ENCODE measurements around the gene HPS3. TPM values are rescaled to one million over a fixed set of nuclear protein-coding genes. Genes with fewer than 3 reads are reported as not detected.
"Not testable (repeated sequence)": the region's sequence is repeated elsewhere in the genome, so short reads cannot be mapped to it uniquely, and the experiment has no call there.

Gene HPS3
- total RNA-seq, 2 experiments from 2014 or later: 14.0 to 17.5 TPM

DNA sequence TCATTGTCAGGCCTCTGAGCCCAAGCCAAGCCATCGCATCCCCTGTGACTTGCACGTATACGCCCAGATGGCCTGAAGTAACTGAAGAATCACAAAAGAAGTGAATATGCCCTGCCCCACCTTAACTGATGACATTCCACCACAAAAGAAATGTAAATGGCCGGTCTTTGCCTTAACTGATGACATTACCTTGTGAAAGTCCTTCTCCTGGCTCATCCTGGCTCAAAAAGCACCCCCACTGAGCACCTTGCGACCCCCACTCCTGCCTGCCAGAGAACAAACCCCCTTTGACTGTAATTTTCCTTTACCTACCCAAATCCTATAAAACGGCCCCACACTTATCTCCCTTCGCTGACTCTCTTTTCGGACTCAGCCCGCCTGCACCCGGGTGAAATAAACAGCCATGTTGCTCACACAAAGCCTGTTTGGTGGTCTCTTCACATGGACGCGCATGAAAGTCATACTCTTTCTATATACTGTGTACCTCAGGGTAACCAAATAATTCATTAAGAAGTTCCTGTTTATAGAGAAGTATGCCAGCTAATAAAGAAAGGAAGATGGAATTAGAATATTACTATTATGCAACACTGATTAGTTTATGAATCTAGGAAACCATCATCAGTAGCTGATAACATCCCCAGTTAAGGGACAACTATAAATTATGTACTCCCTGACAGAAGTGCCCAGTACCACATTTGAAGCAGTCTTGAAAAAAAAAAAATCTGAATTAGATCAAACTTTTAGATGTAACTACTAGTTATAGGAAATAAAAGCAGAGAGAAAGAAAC, 67.6 kb downstream of the HPS3 start:
- H3K4me3 Mint-ChIP-seq, H3K27ac Mint-ChIP-seq, H3K4me1 Mint-ChIP-seq, H3K9me3 Mint-ChIP-seq, H3K36me3 Mint-ChIP-seq, DNase-seq: not testable (repeated sequence)
- H3K27me3 Mint-ChIP-seq: peaks cover 13% of the 10 kb centered on the region

DNA sequence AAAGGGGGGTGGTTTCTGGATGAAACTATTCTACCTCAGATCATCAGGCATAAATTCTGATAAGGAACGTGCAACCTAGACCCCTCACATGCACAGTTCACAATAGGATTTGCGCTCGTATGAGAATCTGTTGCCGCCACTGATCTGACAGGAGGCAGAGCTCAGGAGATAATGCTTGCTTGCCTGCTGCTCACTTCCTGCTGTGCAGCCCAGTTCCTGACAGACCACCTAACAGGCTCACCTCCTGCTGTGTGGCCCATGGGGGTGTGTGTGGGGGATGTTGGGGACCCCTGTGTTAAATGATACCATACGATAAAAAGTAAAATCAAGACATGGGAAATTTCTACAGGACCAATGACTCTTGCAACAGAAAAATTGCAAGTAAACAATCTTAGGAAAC, 68.2 kb downstream of the HPS3 start:
- Mint-ChIP-seq H3K27me3 (peaks cover 14% of the 10 kb centered on the region), H3K27ac (no peak overlapping the region), H3K9me3 (no peaks in the 10 kb centered on the region)

DNA sequence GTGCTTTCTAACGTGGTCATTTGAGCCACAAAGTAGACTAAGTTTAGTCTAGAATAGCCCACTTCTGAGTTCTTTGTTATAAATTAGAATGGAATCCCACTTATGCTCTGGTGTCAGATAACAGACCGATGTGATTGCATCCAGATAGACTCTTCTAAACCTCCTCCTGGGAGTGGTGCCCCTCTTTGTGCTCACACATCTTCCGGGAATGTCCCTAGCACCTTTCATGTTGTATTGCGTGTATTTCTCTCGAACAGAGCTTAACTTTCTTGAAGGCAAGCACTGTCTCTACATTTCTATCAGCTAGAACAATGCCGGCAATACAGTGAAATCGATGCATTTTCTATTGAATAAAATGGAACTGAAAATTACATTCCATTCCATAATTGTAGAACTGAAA, 69.2 kb downstream of the HPS3 start:
- no peaks in the 10 kb centered on the region for H3K9me3 Mint-ChIP-seq
- H3K4me1 Mint-ChIP-seq: peaks cover 5% of the 10 kb centered on the region
- no peak for DNase-seq
- H3K36me3 Mint-ChIP-seq: no peaks in the 10 kb centered on the region
- no peak overlapping the region for H3K27ac Mint-ChIP-seq
- peaks cover 16% of the 10 kb centered on the region for H3K27me3 Mint-ChIP-seq
- no peak overlapping the region for H3K4me3 Mint-ChIP-seq

More for the DNA sequence above, 68.2 kb downstream of the HPS3 start:
- Mint-ChIP-seq H3K4me1 (peaks cover 3% of the 10 kb centered on the region), H3K36me3 (no peaks in the 10 kb centered on the region), H3K4me3 (no peak overlapping the region)
- no peak for DNase-seq

DNA sequence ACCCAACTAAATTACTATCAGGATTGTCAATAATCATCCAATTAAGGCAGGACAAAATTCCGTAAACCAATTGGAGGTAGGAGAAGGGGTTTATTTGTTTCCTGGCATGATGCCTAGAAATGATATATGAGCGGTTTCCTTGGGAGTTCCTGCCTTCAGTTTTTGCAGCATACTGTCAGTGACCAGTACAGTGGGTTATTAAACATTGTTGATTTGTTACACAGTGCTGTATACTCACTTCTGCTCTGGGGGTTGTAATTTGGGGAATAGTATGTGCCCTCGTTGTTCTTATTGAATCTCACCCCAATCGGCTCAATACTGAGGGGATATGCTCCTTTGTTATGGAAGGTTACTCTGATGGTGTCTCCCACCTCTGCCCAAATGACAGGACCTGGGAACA, 70.0 kb downstream of the HPS3 start:
- H3K9me3 Mint-ChIP-seq: no peaks in the 10 kb centered on the region
- H3K4me3 Mint-ChIP-seq: no peak overlapping the region
- no peak overlapping the region for H3K27ac Mint-ChIP-seq
- no peaks in the 10 kb centered on the region for H3K36me3 Mint-ChIP-seq
- H3K27me3 Mint-ChIP-seq: peaks cover 20% of the 10 kb centered on the region
- no peak for DNase-seq
- H3K4me1 Mint-ChIP-seq: peaks cover 12% of the 10 kb centered on the region

DNA sequence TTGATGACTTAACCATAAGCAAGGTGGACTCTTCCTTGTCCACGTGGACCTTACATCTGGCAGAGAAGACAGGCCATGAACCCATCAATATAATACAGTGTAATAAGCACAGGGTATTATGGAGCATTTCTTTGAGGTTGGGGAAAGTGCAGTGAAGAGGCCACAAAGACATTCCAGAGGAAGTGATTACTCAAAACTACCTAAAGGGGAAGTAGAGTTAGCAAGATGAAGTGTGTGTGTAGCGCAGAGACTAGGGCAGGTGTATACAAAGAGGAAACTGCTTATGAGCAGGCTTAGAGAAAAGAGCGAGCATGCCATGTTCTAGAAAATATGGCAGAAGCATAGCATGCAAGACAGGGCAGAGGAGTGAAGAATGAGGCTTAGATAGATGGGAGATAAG, 74.3 kb downstream of the HPS3 start:
- H3K36me3 Mint-ChIP-seq: no peaks in the 10 kb centered on the region
- peaks cover 12% of the 10 kb centered on the region for H3K4me1 Mint-ChIP-seq
- H3K27ac Mint-ChIP-seq: no peak overlapping the region
- H3K4me3 Mint-ChIP-seq: no peak overlapping the region
- DNase-seq: no peak
- H3K9me3 Mint-ChIP-seq: no peaks in the 10 kb centered on the region
- H3K27me3 Mint-ChIP-seq: peaks cover 34% of the 10 kb centered on the region

DNA sequence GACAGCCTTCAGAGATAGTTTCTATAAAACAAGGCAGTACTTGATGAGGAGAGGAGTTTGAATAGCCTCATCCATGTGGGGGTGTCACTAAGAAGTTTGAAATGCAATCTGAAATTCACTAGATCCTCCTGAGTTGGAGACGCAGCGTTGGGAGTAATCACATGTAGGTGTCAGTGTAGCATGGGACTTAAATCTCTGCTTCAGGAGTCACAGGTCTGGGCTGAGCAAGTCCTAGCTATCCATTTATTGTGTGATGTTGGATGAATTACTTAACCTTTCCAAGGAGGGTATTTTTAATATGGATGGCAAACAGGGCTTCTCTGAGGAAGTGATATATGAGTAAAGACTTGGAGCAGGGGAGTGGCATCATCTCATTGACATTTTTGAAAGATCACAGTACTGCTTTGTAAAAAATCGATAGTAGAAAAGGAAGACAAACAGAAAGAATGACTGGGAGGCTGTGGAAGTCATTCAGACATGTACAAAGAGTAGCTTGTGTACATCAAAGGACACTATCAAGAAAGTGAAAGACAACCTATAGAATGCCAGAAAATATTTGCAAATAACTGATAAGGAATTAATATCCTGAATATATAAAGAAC, 75.1 kb downstream of the HPS3 start:
- no peaks in the 10 kb centered on the region for H3K9me3 Mint-ChIP-seq

DNA sequence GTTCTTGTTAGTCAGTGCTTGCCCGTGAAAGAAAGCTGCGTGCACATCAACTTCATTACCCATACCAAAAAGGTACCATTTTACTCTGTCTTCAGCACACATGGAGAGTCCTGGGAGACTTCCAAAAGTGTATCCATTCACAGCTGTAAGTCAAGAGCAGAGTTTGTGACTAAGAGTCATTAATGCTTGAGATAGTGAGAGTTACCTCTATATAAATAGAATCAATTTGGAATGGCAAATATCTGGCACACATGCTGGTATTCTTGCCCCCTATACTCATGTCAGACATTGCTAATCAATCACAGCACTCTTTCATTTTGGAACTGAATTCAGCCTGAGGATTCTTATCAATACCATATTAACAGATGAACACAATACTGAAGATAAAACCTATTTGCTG, 78.0 kb downstream of the HPS3 start:
- DNase-seq: no peak
- Mint-ChIP-seq H3K4me3 (no peak overlapping the region), H3K4me1 (peaks cover 9% of the 10 kb centered on the region), H3K27ac (no peak overlapping the region), H3K36me3 (no peaks in the 10 kb centered on the region), H3K9me3 (no peaks in the 10 kb centered on the region), H3K27me3 (peaks cover 25% of the 10 kb centered on the region)

More for the DNA sequence above, 75.1 kb downstream of the HPS3 start:
- Mint-ChIP-seq H3K4me3 (no peak overlapping the region), H3K27ac (no peak overlapping the region), H3K27me3 (peaks cover 32% of the 10 kb centered on the region), H3K36me3 (no peaks in the 10 kb centered on the region), H3K4me1 (peaks cover 12% of the 10 kb centered on the region)
- no peak for DNase-seq

DNA sequence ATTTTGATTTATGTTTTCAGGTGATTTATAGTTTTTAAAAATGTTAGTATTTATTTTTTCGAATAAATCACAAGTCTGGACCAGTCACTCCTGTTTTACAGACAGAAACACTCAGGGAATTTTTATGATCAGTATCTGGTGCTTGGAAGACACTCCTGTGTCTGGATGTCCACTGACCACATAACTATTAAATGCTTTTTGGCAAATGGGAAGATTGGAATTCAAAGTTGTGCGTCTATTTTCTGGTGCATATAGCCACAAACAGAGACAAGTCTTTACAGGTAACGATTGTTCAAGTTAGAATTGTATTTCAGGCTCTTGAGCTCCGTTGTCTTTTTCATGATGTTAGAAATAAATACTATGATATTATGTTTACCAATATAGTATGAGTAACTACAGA, 80.0 kb downstream of the HPS3 start:
- no peak overlapping the region for H3K27ac Mint-ChIP-seq
- no peaks in the 10 kb centered on the region for H3K36me3 Mint-ChIP-seq
- H3K4me1 Mint-ChIP-seq: no peaks in the 10 kb centered on the region
- no peaks in the 10 kb centered on the region for H3K9me3 Mint-ChIP-seq
- H3K4me3 Mint-ChIP-seq: no peak overlapping the region
- no peak for DNase-seq
- peaks cover 18% of the 10 kb centered on the region for H3K27me3 Mint-ChIP-seq

DNA sequence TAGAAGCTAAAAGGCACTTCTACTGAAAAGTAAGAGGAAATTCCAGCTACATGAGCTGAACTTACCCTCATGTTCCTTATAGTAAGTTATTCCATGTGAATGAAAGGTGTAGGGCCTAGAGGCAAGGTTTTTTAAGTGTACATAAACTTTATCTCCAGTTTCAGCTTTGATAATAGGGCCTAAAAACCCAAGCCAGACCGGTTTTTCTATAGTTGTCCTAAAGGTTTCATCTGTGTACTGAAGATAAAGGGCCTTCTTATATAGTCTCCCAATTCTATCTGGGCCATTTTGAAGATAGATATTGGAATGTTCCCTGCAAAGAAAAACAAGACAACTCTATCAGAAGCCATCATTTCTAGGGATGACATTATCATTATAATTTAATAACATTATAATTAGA, 82.9 kb downstream of the HPS3 start:
- Mint-ChIP-seq H3K4me1 (no peaks in the 10 kb centered on the region), H3K4me3 (no peak overlapping the region), H3K36me3 (no peaks in the 10 kb centered on the region), H3K9me3 (no peaks in the 10 kb centered on the region), H3K27ac (no peak overlapping the region), H3K27me3 (no peaks in the 10 kb centered on the region)
- DNase-seq: no peak

DNA sequence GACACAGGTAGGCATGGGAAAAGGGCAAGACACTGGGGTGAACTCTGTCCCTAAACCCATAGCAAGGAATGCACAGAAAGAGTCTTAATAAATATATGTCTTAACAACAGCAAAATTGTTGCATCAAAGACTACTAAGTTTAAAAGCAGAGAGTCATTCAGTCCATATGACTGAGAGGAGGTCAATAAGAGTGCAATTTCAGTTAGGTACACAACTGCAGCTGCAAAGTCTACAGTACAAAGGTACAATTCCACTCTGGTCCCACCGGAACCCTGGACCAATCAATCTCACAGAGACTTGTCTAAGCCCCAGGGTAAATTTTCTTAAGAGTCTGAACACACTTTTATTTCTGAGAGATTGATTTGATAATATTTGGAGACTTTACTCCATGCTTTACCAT, 85.3 kb downstream of the HPS3 start:
- Mint-ChIP-seq H3K4me3 (no peak overlapping the region), H3K36me3 (no peaks in the 10 kb centered on the region), H3K4me1 (no peaks in the 10 kb centered on the region), H3K9me3 (no peaks in the 10 kb centered on the region), H3K27me3 (peaks cover 6% of the 10 kb centered on the region), H3K27ac (no peak overlapping the region)
- DNase-seq: no peak

DNA sequence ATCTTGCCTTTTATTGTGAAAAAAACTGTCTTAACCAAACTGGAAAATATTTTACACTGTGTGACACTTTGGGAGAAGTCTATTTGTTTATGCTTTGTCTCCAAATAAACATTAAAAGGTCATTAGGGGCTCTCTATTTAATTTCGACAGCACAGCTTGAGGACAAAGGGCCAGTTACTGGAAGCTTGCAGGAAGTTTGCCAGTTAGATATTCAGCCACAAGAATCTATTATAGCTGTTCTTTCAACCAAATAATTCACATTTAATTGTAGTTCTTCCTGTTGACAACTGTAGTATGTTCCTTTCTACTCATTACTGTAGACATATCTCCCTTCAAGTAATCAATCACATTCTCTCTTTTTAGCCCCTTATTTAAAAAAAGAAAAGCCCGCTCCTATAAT, 86.1 kb downstream of the HPS3 start:
- no peak for DNase-seq
- Mint-ChIP-seq H3K4me1 (no peaks in the 10 kb centered on the region), H3K36me3 (no peaks in the 10 kb centered on the region), H3K9me3 (no peaks in the 10 kb centered on the region), H3K4me3 (no peak overlapping the region), H3K27ac (no peak overlapping the region), H3K27me3 (peaks cover 6% of the 10 kb centered on the region)

DNA sequence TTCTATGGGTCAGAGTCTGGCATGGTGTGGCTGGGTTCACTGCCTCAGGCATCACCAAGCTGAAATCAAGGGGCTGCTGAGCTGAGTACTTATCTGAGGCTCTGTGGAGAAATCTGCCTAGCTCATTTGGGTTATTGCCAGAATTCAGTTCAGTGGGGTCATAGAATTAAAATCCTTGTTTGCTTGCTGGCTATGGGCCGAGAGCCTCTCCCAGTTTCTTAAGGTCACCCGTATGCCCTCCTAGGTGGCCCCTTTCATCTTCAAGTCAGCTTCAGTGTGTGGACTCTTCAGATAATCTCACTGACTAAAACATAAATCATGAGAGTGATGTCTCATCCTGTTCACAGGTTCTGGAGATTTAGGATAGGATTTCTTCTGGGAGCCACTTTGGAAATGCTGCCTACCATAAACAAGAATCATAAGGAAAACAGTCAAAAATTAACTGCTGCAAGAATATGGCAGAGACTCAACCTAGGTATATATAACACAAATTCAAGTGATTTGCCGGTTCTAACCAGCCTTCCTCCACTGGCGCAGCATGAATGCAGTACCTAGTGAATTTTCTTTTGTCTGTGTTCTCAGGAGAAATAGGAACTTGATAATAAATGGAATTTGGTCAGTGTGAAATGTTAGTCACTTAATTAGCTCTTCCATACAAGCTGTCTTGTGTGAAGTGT, 86.9 kb downstream of the HPS3 start:
- Mint-ChIP-seq H3K36me3 (no peaks in the 10 kb centered on the region), H3K27me3 (peaks cover 6% of the 10 kb centered on the region), H3K4me1 (no peaks in the 10 kb centered on the region), H3K4me3 (no peak overlapping the region), H3K9me3 (no peaks in the 10 kb centered on the region), H3K27ac (no peak overlapping the region)
- DNase-seq: no peak

DNA sequence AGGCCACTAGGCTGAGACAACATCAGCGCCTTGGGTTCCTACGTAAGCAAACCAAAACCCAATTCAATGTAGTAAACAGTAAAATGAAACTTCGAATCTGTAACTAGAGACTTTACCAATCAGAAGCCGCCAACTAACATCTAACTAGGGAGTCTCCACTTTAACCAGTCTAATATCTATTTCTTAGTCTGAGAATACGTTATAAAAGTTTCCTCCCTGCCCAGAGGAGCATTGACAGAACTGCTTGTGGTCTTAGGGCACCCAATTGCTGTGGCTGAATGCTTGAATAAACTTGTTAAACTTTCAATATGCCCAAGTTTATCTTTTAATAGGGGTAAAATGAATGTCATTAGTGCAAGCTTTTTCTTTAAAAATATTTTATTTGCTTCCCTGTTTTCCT, 87.9 kb downstream of the HPS3 start:
- Mint-ChIP-seq H3K9me3 (no peaks in the 10 kb centered on the region), H3K27ac (no peak overlapping the region), H3K27me3 (peaks cover 6% of the 10 kb centered on the region), H3K36me3 (no peaks in the 10 kb centered on the region), H3K4me3 (no peak overlapping the region), H3K4me1 (no peaks in the 10 kb centered on the region)
- DNase-seq: no peak

DNA sequence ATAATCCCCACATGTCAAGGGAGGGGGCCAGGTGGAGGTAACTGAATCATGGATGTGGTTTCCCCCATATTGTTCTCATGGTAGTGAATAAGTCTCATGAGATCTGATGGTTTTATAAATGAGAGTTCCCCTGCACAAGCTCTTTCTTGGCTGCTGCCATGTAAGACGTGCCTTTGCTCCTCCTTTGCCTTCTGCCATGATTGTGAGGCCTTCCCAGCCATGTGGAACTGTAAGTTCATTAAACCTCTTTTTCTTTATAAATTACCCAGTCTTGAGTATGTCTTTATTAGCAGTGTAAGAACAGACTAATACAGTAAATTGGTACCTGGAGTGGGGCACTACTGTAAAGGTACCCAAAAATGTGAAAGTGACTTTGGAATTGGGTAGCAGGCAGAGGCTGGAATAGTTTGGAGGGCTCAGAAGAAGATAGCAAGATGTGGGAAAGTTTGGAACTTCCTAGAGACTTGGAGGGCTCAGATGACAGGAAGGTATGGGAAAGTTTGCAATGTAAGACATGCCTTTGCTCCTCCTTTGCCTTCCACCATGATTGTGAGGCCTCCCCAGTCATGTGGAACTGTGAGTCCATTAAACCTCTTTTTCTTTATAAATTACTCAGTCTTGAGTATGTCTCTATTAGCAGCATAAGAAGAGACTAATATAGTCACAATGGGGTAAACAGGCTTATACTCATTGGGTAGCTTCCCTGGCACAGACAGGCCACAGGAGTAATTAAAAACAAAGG, 90.1 kb downstream of the HPS3 start:
- peaks cover 11% of the 10 kb centered on the region for H3K4me1 Mint-ChIP-seq
- not testable (repeated sequence) for H3K4me3 Mint-ChIP-seq, H3K36me3 Mint-ChIP-seq, H3K9me3 Mint-ChIP-seq, DNase-seq, H3K27me3 Mint-ChIP-seq, H3K27ac Mint-ChIP-seq
